GM12892 (cell line): ENCODE measurements around the gene ALG8.

Experiments
- POLR2A ChIP-seq: IDR thresholded peaks from 2 replicates; pipeline ENCODE4 v1.6.1; 2011; ENCODE audit warnings: low read depth, low read length, control low read depth
- POLR2AphosphoS5 ChIP-seq: IDR thresholded peaks from 2 replicates; pipeline ENCODE4 v1.6.1; 2011; ENCODE audit warnings: low read depth, low read length, control low read depth
- TAF1 ChIP-seq: IDR thresholded peaks from 2 replicates; pipeline ENCODE4 v1.6.1; 2011; ENCODE audit warnings: low read depth, mild to moderate bottlenecking, control low read depth, low read length, borderline replicate concordance

- TF ChIP-seq POLR2A (no peak), POLR2AphosphoS5 (0 out of 2 replicates have a peak, but pooled peaks have one; percentile 31), TAF1 (no peak)
Measured at GRCh38 chr11:78067704-78068103, 71.7 kb downstream of the ALG8 start.
